GM12864 (cell line): ENCODE measurements around the gene SLC22A6.

ENCODE experiments used
- DNase-seq: peaks from one replicate; pipeline ENCODE4 v3.0.0-alpha.2; 2011; ENCODE audit warnings: low read depth
- H3K4me3 ChIP-seq: 2 replicates; pipeline ENCODE4 v1.5.1; 2011; ENCODE audit warnings: mild to moderate bottlenecking, low read depth, low read length, control low read depth
- TF ChIP-seq, protein P1 (sequence below): IDR thresholded peaks from 2 replicates; pipeline ENCODE4 v1.5.1; 2011; ENCODE audit warnings: low read depth, mild to moderate bottlenecking, moderate library complexity, low read length, control low read depth, inconsistent platforms; ENCODE audit errors: missing control alignments

The SLC22A6 gene

GRCh38 chr11:62988276-62988675 is 3.5 kb upstream of the SLC22A6 start:
- no peak overlapping the region for H3K4me3 ChIP-seq
- DNase-seq: no peak
- TF ChIP-seq, protein P1, sequence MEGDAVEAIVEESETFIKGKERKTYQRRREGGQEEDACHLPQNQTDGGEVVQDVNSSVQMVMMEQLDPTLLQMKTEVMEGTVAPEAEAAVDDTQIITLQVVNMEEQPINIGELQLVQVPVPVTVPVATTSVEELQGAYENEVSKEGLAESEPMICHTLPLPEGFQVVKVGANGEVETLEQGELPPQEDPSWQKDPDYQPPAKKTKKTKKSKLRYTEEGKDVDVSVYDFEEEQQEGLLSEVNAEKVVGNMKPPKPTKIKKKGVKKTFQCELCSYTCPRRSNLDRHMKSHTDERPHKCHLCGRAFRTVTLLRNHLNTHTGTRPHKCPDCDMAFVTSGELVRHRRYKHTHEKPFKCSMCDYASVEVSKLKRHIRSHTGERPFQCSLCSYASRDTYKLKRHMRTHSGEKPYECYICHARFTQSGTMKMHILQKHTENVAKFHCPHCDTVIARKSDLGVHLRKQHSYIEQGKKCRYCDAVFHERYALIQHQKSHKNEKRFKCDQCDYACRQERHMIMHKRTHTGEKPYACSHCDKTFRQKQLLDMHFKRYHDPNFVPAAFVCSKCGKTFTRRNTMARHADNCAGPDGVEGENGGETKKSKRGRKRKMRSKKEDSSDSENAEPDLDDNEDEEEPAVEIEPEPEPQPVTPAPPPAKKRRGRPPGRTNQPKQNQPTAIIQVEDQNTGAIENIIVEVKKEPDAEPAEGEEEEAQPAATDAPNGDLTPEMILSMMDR: no peak

- DNase-seq: no peak
- TF ChIP-seq, protein P1: no peak
- H3K4me3 ChIP-seq: no peak overlapping the region
These were observed 429 bp upstream of the SLC22A6 start for GRCh38 chr11:62985041-62985750.

DNA sequence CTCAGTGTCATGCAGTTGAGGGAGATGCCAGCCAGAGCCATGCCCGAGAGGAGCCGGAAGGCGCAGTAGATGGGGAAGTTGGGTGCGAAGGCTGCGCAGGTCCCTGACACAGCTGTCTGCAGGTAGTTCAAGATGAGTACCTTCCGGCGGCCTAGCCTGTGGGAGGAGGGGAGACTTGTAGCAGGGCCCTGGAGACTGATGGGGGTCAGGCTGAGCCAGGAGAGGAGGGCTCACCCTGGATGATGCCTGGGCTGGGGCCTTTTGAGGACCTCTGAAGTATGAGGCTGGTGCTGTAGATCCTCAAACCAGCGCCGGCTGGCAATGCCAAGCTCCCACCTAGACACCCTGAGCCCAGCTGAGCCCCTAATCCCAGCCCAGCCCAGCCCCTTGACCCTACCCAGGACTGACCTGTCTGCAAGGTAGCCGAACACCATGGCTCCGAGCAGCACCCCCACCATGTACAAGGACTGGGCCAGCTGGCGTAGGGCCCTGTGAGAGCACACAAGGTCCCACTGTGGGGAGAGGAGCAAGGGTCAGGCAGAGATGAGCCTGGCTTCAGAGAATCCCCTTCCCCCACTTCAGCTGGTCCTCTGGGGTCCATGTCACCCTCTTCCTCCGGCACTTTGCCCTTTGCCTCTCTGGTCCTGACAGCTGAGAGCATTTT is 1.1 kb downstream of the SLC22A6 start:
- no peak overlapping the region for H3K4me3 ChIP-seq
- TF ChIP-seq, protein P1: no peak
- no peak for DNase-seq

DNA sequence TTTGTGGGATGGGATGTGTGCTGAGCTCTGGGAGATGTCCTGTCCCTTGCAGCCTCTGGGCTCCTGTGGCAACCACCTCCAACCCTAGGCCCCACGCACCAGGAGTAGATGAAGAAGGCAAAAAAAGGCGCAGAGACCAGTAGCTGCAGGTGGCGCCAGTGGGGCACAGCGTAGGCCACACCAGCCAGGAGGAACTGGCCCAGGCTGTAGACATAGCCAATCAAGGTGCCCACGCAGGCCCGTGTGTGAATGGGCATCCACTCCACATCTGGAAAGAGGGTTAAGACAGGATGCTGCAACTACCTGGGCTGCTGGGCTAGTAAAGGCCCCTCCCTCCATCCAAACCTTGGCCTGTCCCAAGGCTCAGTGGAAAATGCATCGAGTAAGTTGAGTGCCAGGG is 3.0 kb downstream of the SLC22A6 start:
- no peak overlapping the region for H3K4me3 ChIP-seq
- DNase-seq: no peak
- TF ChIP-seq, protein P1: no peak

- DNase-seq: no peak
- TF ChIP-seq, protein P1: no peak
- no peak overlapping the region for H3K4me3 ChIP-seq
These were observed 4.5 kb downstream of the SLC22A6 start for GRCh38 chr11:62980133-62980760.

DNA sequence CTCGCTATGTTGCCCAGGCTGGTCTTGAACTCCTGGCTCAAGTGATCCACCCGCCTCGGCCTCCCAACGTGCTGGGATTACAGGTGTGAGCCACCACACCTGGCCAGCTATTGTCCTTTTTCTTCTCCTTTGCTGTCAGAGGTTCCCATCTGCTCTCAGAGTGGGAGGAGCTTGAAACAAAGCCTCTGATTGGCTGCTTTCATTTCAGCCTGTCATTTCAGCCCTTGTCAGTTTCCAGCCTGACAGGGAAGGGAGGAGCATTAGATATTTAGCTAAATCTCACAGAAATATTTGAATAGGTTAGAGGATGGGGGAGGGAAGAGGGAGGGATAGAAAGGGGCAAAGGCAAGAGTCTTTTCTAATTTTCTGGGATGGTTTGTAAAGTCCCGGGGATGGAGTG is 8.7 kb downstream of the SLC22A6 start:
- TF ChIP-seq, protein P1: no peak
- H3K4me3 ChIP-seq: no peak overlapping the region
- no peak for DNase-seq
